H1 (cell line): ENCODE data around the gene CASK. TPM values are rescaled to one million over a fixed set of nuclear protein-coding genes. Genes with fewer than 3 reads are reported as not detected.

ENCODE experiments used
- CTCF ChIA-PET: fragments of 300-600 bp; sonication (Branson Sonifier 250); formaldehyde crosslinking; loops from one replicate; lab custom pipeline; 2021; ENCODE audit not compliant: partially characterized antibody; lab: Charles Lee
- POLR2A ChIA-PET: fragments of 300-600 bp; sonication (Branson Sonifier 250); formaldehyde crosslinking; loops from one replicate; lab custom pipeline; 2021; ENCODE audit warnings: inconsistent platforms; ENCODE audit not compliant: partially characterized antibody; lab: Charles Lee
- DNase-seq, 2 experiments: peaks; one replicate each; pipeline versions ENCODE4 v3.0.0 to v3.0.0-alpha.2; 2010 to 2022; ENCODE audit warnings: low spot score in 2 of 2, low read depth in 1 of 2, mixed read lengths in 1 of 2
- FAIRE-seq: peaks from 2 replicates; lab custom pipeline; 2011; peaks lifted over from hg19 to GRCh38; lab: Jason Lieb, UNC
- H2AFZ ChIP-seq: 2 replicates; pipeline ENCODE4 v1.8.1; 2012; ENCODE audit warnings: low read length, inconsistent platforms
- H2AK5ac ChIP-seq: 2 replicates; pipeline ENCODE4 v1.6.1; 2013; ENCODE audit warnings: low read depth, low read length
- H2BK120ac ChIP-seq: replicated peaks from 2 replicates; pipeline ENCODE3; 2013; ENCODE audit warnings: low read depth, low read length, inconsistent platforms
- H2BK12ac ChIP-seq: 2 replicates; pipeline ENCODE4 v1.6.1; 2013; ENCODE audit warnings: low read depth, low read length
- H2BK15ac ChIP-seq: 2 replicates; pipeline ENCODE4 v1.6.1; 2013; ENCODE audit warnings: low read length
- H2BK20ac ChIP-seq: 2 replicates; pipeline ENCODE4 v1.6.1; 2013; ENCODE audit warnings: low read length
- H2BK5ac ChIP-seq: 2 replicates; pipeline ENCODE4 v1.6.1; 2013; ENCODE audit warnings: low read depth, low read length
- H3K14ac ChIP-seq: 2 replicates; pipeline ENCODE4 v1.6.1; 2013; ENCODE audit warnings: inconsistent platforms; ENCODE audit not compliant: insufficient read length
- H3K18ac ChIP-seq: 2 replicates; pipeline ENCODE4 v1.6.1; 2013; ENCODE audit warnings: low read length; ENCODE audit errors: extremely low read depth
- H3K23ac ChIP-seq: 2 replicates; pipeline ENCODE4 v1.6.1; 2013; ENCODE audit warnings: inconsistent platforms; ENCODE audit not compliant: insufficient read length
- H3K23me2 ChIP-seq: 2 replicates; pipeline ENCODE4 v1.6.1; 2013; ENCODE audit warnings: low read depth, low read length
- H3K27ac ChIP-seq: 2 replicates; pipeline ENCODE4 v1.6.1; 2011; ENCODE audit warnings: low read depth, low read length, inconsistent platforms
- H3K27me3 ChIP-seq, 4 experiments: replicated peaks in 1 of 4; 1 replicate in 1 of 4; 2 replicates in 3 of 4; pipeline versions ENCODE4 v1.6.1 to v1.8.1; 2011 to 2013; ENCODE audit warnings: low read length in 3 of 4, mild to moderate bottlenecking in 3 of 4, inconsistent platforms in 2 of 4, mixed read lengths in 2 of 4, moderate library complexity in 1 of 4; ENCODE audit not compliant: control insufficient read depth in 3 of 4, insufficient read depth in 3 of 4; ENCODE audit errors: extremely low read depth in 1 of 4
- H3K36me3 ChIP-seq, 4 experiments: 2 replicates each; pipeline versions ENCODE4 v1.6.1 to v1.8.1; 2011 to 2013; ENCODE audit warnings: mild to moderate bottlenecking in 4 of 4, low read length in 3 of 4, moderate library complexity in 2 of 4, control low read depth in 1 of 4, inconsistent platforms in 1 of 4; ENCODE audit not compliant: insufficient read depth in 4 of 4, control insufficient read depth in 2 of 4
- H3K4ac ChIP-seq: replicated peaks from 2 replicates; pipeline ENCODE3; 2013; ENCODE audit warnings: low read length, low read depth, mixed read lengths, inconsistent platforms; ENCODE audit not compliant: insufficient read length
- H3K4me1 ChIP-seq, 4 experiments: replicated peaks in 1 of 4; 1 replicate in 1 of 4; 2 replicates in 3 of 4; pipeline versions ENCODE4 v1.6.1 to v1.8.1; 2011 to 2013; ENCODE audit warnings: low read length in 3 of 4, inconsistent platforms in 2 of 4, mixed read lengths in 1 of 4; ENCODE audit not compliant: insufficient read depth in 4 of 4, control insufficient read depth in 3 of 4
- H3K4me2 ChIP-seq, 2 experiments: 2 replicates each; pipeline versions ENCODE4 v1.6.1 to v1.8.1; 2011 to 2013; ENCODE audit warnings: low read depth in 2 of 2, low read length in 2 of 2, control low read depth in 1 of 2, inconsistent platforms in 1 of 2, mild to moderate bottlenecking in 1 of 2; ENCODE audit not compliant: insufficient read depth in 1 of 2
- H3K4me3 ChIP-seq, 4 experiments: fragments of 200-600, 300-600 bp in 1 of 4; sonication (generic), shearing (Covaris generic), sonication (Bioruptor Twin) in 1 of 4; 2 replicates each; pipeline versions ENCODE4 v1.5.1 to v1.8.1; 2011 to 2016; ENCODE audit warnings: low read length in 4 of 4, low read depth in 3 of 4, control low read depth in 2 of 4, inconsistent platforms in 2 of 4, mild to moderate bottlenecking in 2 of 4, mixed read lengths in 1 of 4, moderate library complexity in 1 of 4; ENCODE audit not compliant: insufficient read depth in 2 of 4; ENCODE audit errors: extremely low read depth in 1 of 4
- H3K56ac ChIP-seq: replicated peaks from 2 replicates; pipeline ENCODE3; 2013; ENCODE audit warnings: low read depth, mild to moderate bottlenecking, mixed read lengths, low read length, inconsistent platforms; ENCODE audit not compliant: insufficient read length
- H3K79me1 ChIP-seq: 2 replicates; pipeline ENCODE4 v1.6.1; 2013; ENCODE audit warnings: low read depth, low read length, control low read depth
- H3K79me2 ChIP-seq, 2 experiments: 2 replicates each; pipeline versions ENCODE4 v1.6.1 to v1.8.1; 2012 to 2013; ENCODE audit warnings: low read length in 2 of 2, mild to moderate bottlenecking in 2 of 2, inconsistent platforms in 1 of 2; ENCODE audit not compliant: insufficient read depth in 2 of 2, control insufficient read depth in 1 of 2
- H3K9ac ChIP-seq, 4 experiments: replicated peaks in 1 of 4; 1 replicate in 1 of 4; 2 replicates in 3 of 4; pipeline versions ENCODE4 v1.6.1 to v1.8.1; 2011 to 2013; ENCODE audit warnings: low read depth in 3 of 4, low read length in 3 of 4, control low read depth in 2 of 4, mild to moderate bottlenecking in 2 of 4, moderate library complexity in 2 of 4, inconsistent platforms in 1 of 4; ENCODE audit errors: extremely low read depth in 1 of 4
- H3K9me3 ChIP-seq, 2 experiments: 2 replicates each; pipeline versions ENCODE4 v1.6.1 to v1.8.1; 2012 to 2013; ENCODE audit warnings: mild to moderate bottlenecking in 2 of 2, moderate library complexity in 2 of 2, control low read depth in 1 of 2, inconsistent platforms in 1 of 2, low read depth in 1 of 2, low read length in 1 of 2, mixed read lengths in 1 of 2; ENCODE audit not compliant: insufficient read depth in 2 of 2
- H4K20me1 ChIP-seq, 2 experiments: replicated peaks in 1 of 2; 2 replicates each; pipeline versions ENCODE3 to v1.8.1; 2011 to 2013; ENCODE audit warnings: inconsistent platforms in 2 of 2, low read length in 2 of 2, mild to moderate bottlenecking in 1 of 2; ENCODE audit not compliant: insufficient read depth in 2 of 2, control insufficient read depth in 1 of 2
- H4K5ac ChIP-seq: 2 replicates; pipeline ENCODE4 v1.6.1; 2013; ENCODE audit warnings: low read length, low read depth, mixed read lengths, inconsistent platforms; ENCODE audit not compliant: insufficient read length
- H4K8ac ChIP-seq: 2 replicates; pipeline ENCODE4 v1.8.0; 2013; ENCODE audit warnings: mild to moderate bottlenecking, moderate library complexity, low read length, inconsistent platforms; ENCODE audit not compliant: insufficient read depth; ENCODE audit errors: extremely low read depth
- H4K91ac ChIP-seq: replicated peaks from 2 replicates; pipeline ENCODE3; 2013; ENCODE audit warnings: low read length, mixed read lengths, inconsistent platforms; ENCODE audit not compliant: insufficient read length
- CHD1 ChIP-seq: IDR thresholded peaks from 2 replicates; pipeline ENCODE4 v1.6.1; 2012; ENCODE audit warnings: low read depth, low read length, improper control_type of control experiment
- EGR1 ChIP-seq: IDR thresholded peaks from 2 replicates; pipeline ENCODE4 v1.6.1; 2011; ENCODE audit warnings: low read depth, low read length, borderline replicate concordance
- RFX5 ChIP-seq: IDR thresholded peaks from 2 replicates; pipeline ENCODE4 v1.6.1; 2011; ENCODE audit warnings: low read depth, low read length, improper control_type of control experiment, borderline replicate concordance
- SIN3A ChIP-seq, 2 experiments: IDR thresholded peaks in 1 of 2; conservative IDR thresholded peaks in 1 of 2; 2 replicates each; pipeline ENCODE4 v1.6.1; 2011 to 2012; ENCODE audit warnings: low read length in 2 of 2, improper control_type of control experiment in 1 of 2, low read depth in 1 of 2, mild to moderate bottlenecking in 1 of 2
- SUZ12 ChIP-seq: fragments of 200-600 bp; sonication (generic); IDR thresholded peaks from 2 replicates; pipeline ENCODE4 v1.6.1; 2012; ENCODE audit warnings: mild to moderate bottlenecking, inconsistent platforms, low read length, moderate library complexity, mixed read lengths
- WGBS, 2 experiments: shearing (Covaris generic) in 1 of 2; methylation state at CpG; one replicate each; pipeline versions ENCODE4 v1.1.6 to v1.1.7; 2013 to 2015; ENCODE audit warnings: low lambda C conversion rate in 2 of 2, mixed read lengths in 2 of 2, inconsistent platforms in 1 of 2, low coverage in 1 of 2, missing lambda C conversion rate in 1 of 2; ENCODE audit not compliant: insufficient replicate concordance in 2 of 2, insufficient coverage in 1 of 2, insufficient read length in 1 of 2; ENCODE audit errors: extremely low coverage in 1 of 2, missing lambda C conversion rate in 1 of 2; 5-methylcytosine and 5-hydroxymethylcytosine counted together
- polyA plus RNA-seq, 7 experiments: library from polyadenylated mRNA; depleted of rRNA in 3 of 7; stranded (reverse) in 5 of 7; unstranded in 2 of 7; fragments of >200 nt in 5 of 7; fragments of 200-250 nt in 2 of 7; gene quantifications; 1 replicate in 5 of 7; 2 replicates in 1 of 7; 4 replicates in 1 of 7; pipeline versions ENCODE4 v1.2.1 to v1.2.3, GENCODE V29; 2011 to 2013; ENCODE audit warnings: missing spikeins in 2 of 7, mixed read lengths in 2 of 7
- total RNA-seq: library from RNA; stranded (reverse); fragmentation: NEBNext Ultra II Directional; extraction: Animal tissue kit (Norgen Biotek cat#: 25700); gene quantifications from 2 replicates; pipeline ENCODE4 v1.2.1, GENCODE V29; 2021

Gene CASK
- total and polyA plus RNA-seq, 2 of the 8 experiments (the other 6 are each of a cell fraction or from before 2014, with no cell fraction given), result 21.6 to 55.1 TPM

DNA sequence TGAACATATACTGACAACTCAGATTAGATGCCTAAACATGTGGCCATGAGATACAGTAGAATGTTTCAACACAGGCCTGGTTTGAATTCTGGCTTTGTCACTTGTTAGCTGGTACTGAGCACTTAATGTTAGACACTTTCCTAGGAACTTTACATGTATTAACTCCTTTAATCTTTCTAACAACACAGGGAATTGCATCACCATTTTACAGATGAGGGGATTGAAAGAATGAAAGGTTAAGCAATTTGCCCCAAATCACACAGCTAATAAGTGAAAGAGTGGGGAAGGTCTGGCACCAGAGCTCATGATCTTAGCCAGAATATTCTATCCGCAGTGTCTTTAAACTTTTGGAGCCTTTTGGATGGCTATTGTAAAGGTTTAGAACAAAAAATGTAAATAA is 380.3 kb downstream of the CASK start:
- Histone ChIP-seq H3K36me3 (no peaks in the 10 kb centered on the region; a peak in 1 of 8 replicates), H3K4me1 (no peaks in the 10 kb centered on the region), H3K4me3 (no peak overlapping the region), H3K4ac (no peak overlapping the region), H3K27me3 (no peaks in the 10 kb centered on the region), H2BK120ac (no peak overlapping the region), H3K27ac (no peak overlapping the region), H4K5ac (no peak overlapping the region), H4K91ac (no peak overlapping the region), H3K23ac (no peak overlapping the region), H4K8ac (no peak overlapping the region), H3K9me3 (no peaks in the 10 kb centered on the region), H2BK20ac (no peak overlapping the region), H3K56ac (no peak overlapping the region), H2AFZ (no peak overlapping the region), H3K14ac (no peak overlapping the region), H3K79me1 (no peaks in the 10 kb centered on the region), H2BK5ac (no peak overlapping the region), H2BK12ac (no peak overlapping the region), H3K18ac (no peak overlapping the region), H3K9ac (no peak overlapping the region), H2BK15ac (no peak overlapping the region), H3K23me2 (no peaks in the 10 kb centered on the region), H4K20me1 (no peaks in the 10 kb centered on the region), H3K79me2 (no peaks in the 10 kb centered on the region), H2AK5ac (no peak overlapping the region), H3K4me2 (no peak overlapping the region)
- TF ChIP-seq EGR1, result no peak
- TF ChIP-seq CHD1, result no peak
- no peak for TF ChIP-seq SUZ12
- TF ChIP-seq RFX5, result no peak
- TF ChIP-seq SIN3A (conservative IDR thresholded peaks at IDR 0.05 in 1 of 2, IDR thresholded peaks at IDR 0.05 in 1 of 2; ENCODE audit: low read depth in 1 of 2, low read length in 2 of 2), result no peak
- POLR2A ChIA-PET, result no interaction called here
- CTCF ChIA-PET, result interaction anchor here (0.6 to 0.7 kb wide), 2 partner anchors 114 to 139 kb away, joined by 3 read pairs; no protein-coding TSS in a partner anchor
- DNase-seq (no peak), FAIRE-seq (no peak)
- 100% methylated on average over 1 of the region's 1 CpG; no CpG with 5 or more reads in 1 of the 2 experiments for WGBS, 2 experiments
